ENCODE results near the gene AFDN. TPM values are rescaled to one million over a fixed set of nuclear protein-coding genes. Genes with fewer than 3 reads are reported as not detected.

The AFDN gene
- total RNA-seq, 1 experiment from 2014 or later, result 107 TPM

- Histone ChIP-seq H3K9me3 (ENCODE audit: low read depth, low read length, poor library complexity, severe bottlenecking) (no peaks in the 10 kb centered on the region), H3K4me1 (ENCODE audit: insufficient read depth, low read length, poor library complexity, severe bottlenecking) (peaks cover 39% of the 10 kb centered on the region), H3K27me3 (replicated peaks; ENCODE audit: insufficient read depth, low read depth, low read length, poor library complexity) (no peaks in the 10 kb centered on the region), H3K4me3 (ENCODE audit: low read depth, low read length, poor library complexity, severe bottlenecking) (no peak overlapping the region), H3K27ac (ENCODE audit: low read depth, low read length, poor library complexity, severe bottlenecking) (peak overlapping the region; percentile 78), H3K36me3 (ENCODE audit: insufficient read depth, low read length, poor library complexity, severe bottlenecking) (no peaks in the 10 kb centered on the region)
- no TSS peak for BruUV-seq (replicated peaks)
- ChIA-PET CTCF (no interaction called here), POLR2A (ENCODE audit: low non-redundant PET) (no interaction called here)
- intact Hi-C loops (cut with micrococcal nuclease; ENCODE audit: unreplicated experiment), result no loop called here
- TF ChIP-seq EZH2 (IDR thresholded peaks at IDR 0.05; ENCODE audit: borderline replicate concordance, low read depth, low read length, poor library complexity, severe bottlenecking) (no peak), CTCF (conservative IDR thresholded peaks at IDR 0.05; ENCODE audit: low read depth, low read length) (no peak)
- DNase-seq (ENCODE audit: low spot score), result peak; percentile 60
Observed at GRCh38 chr6:167788563-167788903, 38.2 kb upstream of the AFDN start.

GRCh38 chr6:167789358-167789757 is 37.4 kb upstream of the AFDN start:
- Histone ChIP-seq H3K4me3 (ENCODE audit: low read depth, low read length, poor library complexity, severe bottlenecking) (no peak overlapping the region), H3K36me3 (ENCODE audit: insufficient read depth, low read length, poor library complexity, severe bottlenecking) (no peaks in the 10 kb centered on the region), H3K9me3 (ENCODE audit: low read depth, low read length, poor library complexity, severe bottlenecking) (no peaks in the 10 kb centered on the region), H3K27me3 (replicated peaks; ENCODE audit: insufficient read depth, low read depth, low read length, poor library complexity) (no peaks in the 10 kb centered on the region), H3K27ac (ENCODE audit: low read depth, low read length, poor library complexity, severe bottlenecking) (peak overlapping the region; percentile 41), H3K4me1 (ENCODE audit: insufficient read depth, low read length, poor library complexity, severe bottlenecking) (peaks cover 33% of the 10 kb centered on the region)
- no peak for DNase-seq (ENCODE audit: low spot score)
- no TSS peak for BruUV-seq (replicated peaks)
- POLR2A ChIA-PET (ENCODE audit: low non-redundant PET), result no interaction called here
- CTCF ChIA-PET, result no interaction called here
- TF ChIP-seq CTCF (conservative IDR thresholded peaks at IDR 0.05; ENCODE audit: low read depth, low read length), result no peak
- TF ChIP-seq EZH2 (IDR thresholded peaks at IDR 0.05; ENCODE audit: borderline replicate concordance, low read depth, low read length, poor library complexity, severe bottlenecking), result no peak
- intact Hi-C loops (cut with micrococcal nuclease; ENCODE audit: unreplicated experiment), result no loop called here

- ChIA-PET POLR2A (ENCODE audit: low non-redundant PET) (no interaction called here), CTCF (interaction anchor here (0.5 kb wide), 1 partner anchor 505 kb away, joined by 4 read pairs; no protein-coding TSS in a partner anchor)
- no peak for TF ChIP-seq EZH2 (IDR thresholded peaks at IDR 0.05; ENCODE audit: borderline replicate concordance, low read depth, low read length, poor library complexity, severe bottlenecking)
- TF ChIP-seq CTCF (conservative IDR thresholded peaks at IDR 0.05; ENCODE audit: low read depth, low read length), result no peak
- DNase-seq (ENCODE audit: low spot score), result no peak
- Histone ChIP-seq H3K4me3 (ENCODE audit: low read depth, low read length, poor library complexity, severe bottlenecking) (no peak overlapping the region), H3K9me3 (ENCODE audit: low read depth, low read length, poor library complexity, severe bottlenecking) (no peaks in the 10 kb centered on the region), H3K36me3 (ENCODE audit: insufficient read depth, low read length, poor library complexity, severe bottlenecking) (no peaks in the 10 kb centered on the region), H3K27me3 (replicated peaks; ENCODE audit: insufficient read depth, low read depth, low read length, poor library complexity) (no peaks in the 10 kb centered on the region), H3K27ac (ENCODE audit: low read depth, low read length, poor library complexity, severe bottlenecking) (no peak overlapping the region), H3K4me1 (ENCODE audit: insufficient read depth, low read length, poor library complexity, severe bottlenecking) (peaks cover 32% of the 10 kb centered on the region)
- intact Hi-C loops (cut with micrococcal nuclease; ENCODE audit: unreplicated experiment), result no loop called here
- no TSS peak for BruUV-seq (replicated peaks)
Observed at GRCh38 chr6:167791091-167791779, 35.5 kb upstream of the AFDN start.
